Thoracic aorta endothelial cell (primary cell): Measurements from ENCODE around the gene SNX19. TPM values are rescaled to one million over a fixed set of nuclear protein-coding genes. Genes with fewer than 3 reads are reported as not detected.

Experiments used
- total RNA-seq: library from RNA; depleted of rRNA; stranded (reverse); fragments of >200 nt; gene quantifications from 2 replicates; pipeline ENCODE4 v1.2.3, GENCODE V29; 2012

SNX19 gene, protein sequence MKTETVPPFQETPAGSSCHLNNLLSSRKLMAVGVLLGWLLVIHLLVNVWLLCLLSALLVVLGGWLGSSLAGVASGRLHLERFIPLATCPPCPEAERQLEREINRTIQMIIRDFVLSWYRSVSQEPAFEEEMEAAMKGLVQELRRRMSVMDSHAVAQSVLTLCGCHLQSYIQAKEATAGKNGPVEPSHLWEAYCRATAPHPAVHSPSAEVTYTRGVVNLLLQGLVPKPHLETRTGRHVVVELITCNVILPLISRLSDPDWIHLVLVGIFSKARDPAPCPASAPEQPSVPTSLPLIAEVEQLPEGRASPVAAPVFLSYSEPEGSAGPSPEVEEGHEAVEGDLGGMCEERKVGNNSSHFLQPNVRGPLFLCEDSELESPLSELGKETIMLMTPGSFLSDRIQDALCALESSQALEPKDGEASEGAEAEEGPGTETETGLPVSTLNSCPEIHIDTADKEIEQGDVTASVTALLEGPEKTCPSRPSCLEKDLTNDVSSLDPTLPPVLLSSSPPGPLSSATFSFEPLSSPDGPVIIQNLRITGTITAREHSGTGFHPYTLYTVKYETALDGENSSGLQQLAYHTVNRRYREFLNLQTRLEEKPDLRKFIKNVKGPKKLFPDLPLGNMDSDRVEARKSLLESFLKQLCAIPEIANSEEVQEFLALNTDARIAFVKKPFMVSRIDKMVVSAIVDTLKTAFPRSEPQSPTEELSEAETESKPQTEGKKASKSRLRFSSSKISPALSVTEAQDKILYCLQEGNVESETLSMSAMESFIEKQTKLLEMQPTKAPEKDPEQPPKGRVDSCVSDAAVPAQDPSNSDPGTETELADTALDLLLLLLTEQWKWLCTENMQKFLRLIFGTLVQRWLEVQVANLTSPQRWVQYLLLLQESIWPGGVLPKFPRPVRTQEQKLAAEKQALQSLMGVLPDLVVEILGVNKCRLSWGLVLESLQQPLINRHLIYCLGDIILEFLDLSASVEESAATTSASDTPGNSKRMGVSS
- 90.2 and 112 TPM in 2 replicates for total RNA-seq

GRCh38 chr11:130916238-130916855, at the start of gene SNX19:
Gene SNX19 (minus strand): TSS chr11:130916479. CDS start chr11:130915939, 540 bp downstream.

